CD4-positive, alpha-beta memory T cell (primary cell): ENCODE data around the gene ERCC1. TPM values are rescaled to one million over a fixed set of nuclear protein-coding genes. Genes with fewer than 3 reads are reported as not detected.
A peak's percentile ranks its signal among the peaks of the same experiment; 100 is the strongest.

Source experiments
- CTCF ChIA-PET: fragments of 350-600 bp; sonication (Branson Sonifier 250); formaldehyde crosslinking; loops from one replicate; lab custom pipeline; 2021; ENCODE audit warnings: inconsistent platforms; ENCODE audit not compliant: partially characterized antibody; lab: Charles Lee
- POLR2A ChIA-PET: fragments of 350-600 bp; sonication (Branson Sonifier 250); formaldehyde crosslinking; loops from one replicate; lab custom pipeline; 2021; ENCODE audit not compliant: partially characterized antibody; lab: Charles Lee
- DNase-seq, 5 donors: peaks; one replicate each; pipeline versions ENCODE4 v3.0.0 to v3.0.0-alpha.2; 2020 to 2022; ENCODE audit warnings: mixed read lengths in 1 of 5
- H3K27ac ChIP-seq: one replicate; pipeline ENCODE4 v1.7.0; 2013; ENCODE audit warnings: low read depth, low read length
- H3K27me3 ChIP-seq: 2 replicates; pipeline ENCODE4 v1.7.0; 2013; ENCODE audit warnings: mild to moderate bottlenecking, low read length, moderate library complexity; ENCODE audit not compliant: insufficient read depth
- H3K36me3 ChIP-seq: 2 replicates; pipeline ENCODE4 v1.7.0; 2013; ENCODE audit warnings: mild to moderate bottlenecking, low read length, moderate library complexity; ENCODE audit not compliant: insufficient read depth
- H3K4me1 ChIP-seq: 2 replicates; pipeline ENCODE4 v1.7.0; 2013; ENCODE audit warnings: mild to moderate bottlenecking, low read length, moderate library complexity; ENCODE audit not compliant: insufficient read depth
- H3K4me3 ChIP-seq, 2 donors: one replicate each; pipeline ENCODE4 v1.7.0; 2013; ENCODE audit warnings: low read length in 2 of 2, mild to moderate bottlenecking in 1 of 2
- H3K9me3 ChIP-seq, 2 donors: one replicate each; pipeline ENCODE4 v1.7.0; 2013; ENCODE audit warnings: low read length in 2 of 2, control low read depth in 1 of 2; ENCODE audit not compliant: control insufficient read depth in 1 of 2
- H3K27ac Mint-ChIP-seq, 7 donors: one replicate each; pipeline ENCODE4 v1.8.0; 2020 to 2021; ENCODE audit warnings: mixed read lengths in 7 of 7, mild to moderate bottlenecking in 6 of 7, inconsistent platforms in 3 of 7, moderate library complexity in 3 of 7
- H3K27me3 Mint-ChIP-seq, 2 donors: one replicate each; pipeline ENCODE4 v1.8.0; 2020 to 2021; ENCODE audit warnings: mixed read lengths in 2 of 2
- H3K36me3 Mint-ChIP-seq, 2 donors: one replicate each; pipeline ENCODE4 v1.8.0; 2020 to 2021; ENCODE audit warnings: mixed read lengths in 2 of 2, inconsistent platforms in 1 of 2, mild to moderate bottlenecking in 1 of 2
- H3K4me1 Mint-ChIP-seq, 4 donors: one replicate each; pipeline ENCODE4 v1.8.0; 2020 to 2021; ENCODE audit warnings: mixed read lengths in 4 of 4, mild to moderate bottlenecking in 1 of 4
- H3K4me3 Mint-ChIP-seq, 8 donors: one replicate each; pipeline ENCODE4 v1.8.0; 2020 to 2021; ENCODE audit warnings: mixed read lengths in 8 of 8, mild to moderate bottlenecking in 7 of 8, moderate library complexity in 6 of 8, inconsistent platforms in 3 of 8
- H3K9me3 Mint-ChIP-seq, 8 donors: one replicate each; pipeline ENCODE4 v1.8.0; 2020 to 2021; ENCODE audit warnings: mixed read lengths in 8 of 8, mild to moderate bottlenecking in 5 of 8, inconsistent platforms in 3 of 8, moderate library complexity in 1 of 8
- intact Hi-C: fragments of 100-400 bp; cut with micrococcal nuclease; formaldehyde crosslinking; loops from one replicate; pipeline ENCODE4 v1.15.1; 2023
- polyA plus RNA-seq, 2 donors: library from polyadenylated mRNA; unstranded; fragments of 300-500 nt; fragmentation: Illumina TruSeq; gene quantifications; one replicate each; pipeline ENCODE4 v1.2.3, GENCODE V29; 2021
- total RNA-seq, 2 experiments: library from RNA; stranded (reverse); gene quantifications; one replicate each; pipeline ENCODE4 v1.2.3, GENCODE V29; 2021

The ERCC1 gene
- total and polyA plus RNA-seq, 4 experiments from 2014 or later: 36.2 to 46.9 (median 42.4) TPM

DNA sequence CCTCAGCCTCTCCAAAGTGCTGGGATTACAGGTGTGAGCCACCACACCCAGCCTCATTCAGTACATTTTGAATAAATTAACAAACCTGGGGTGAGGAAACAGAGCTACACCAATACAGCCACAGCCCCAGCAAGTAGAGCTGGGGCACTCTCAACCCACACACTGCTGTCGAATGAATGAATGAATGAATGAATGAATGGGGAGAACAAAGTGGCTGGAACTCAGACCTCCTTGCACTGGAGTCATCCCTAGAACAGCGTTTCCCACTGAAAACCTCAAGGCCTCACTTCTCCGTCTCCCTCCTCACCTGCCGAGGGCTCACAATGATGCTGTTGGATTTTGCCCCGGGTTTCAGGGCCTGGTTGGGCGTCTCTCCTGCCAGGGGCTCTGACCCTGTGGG, 2.8 kb downstream of the ERCC1 start:
- ChIA-PET CTCF (interaction anchor here (1.2 kb wide), 1 partner anchor 58 kb away, joined by 4 read pairs; no protein-coding TSS in a partner anchor), POLR2A (interaction anchor here (1.1 kb wide), 1 partner anchor 19 kb away, joined by 4 read pairs; no protein-coding TSS in a partner anchor)
- Mint-ChIP-seq H3K36me3 (peaks cover 4 to 31% of the 10 kb centered on the region in 2 donors), H3K27me3 (no peaks in the 10 kb centered on the region), H3K27ac (peak overlapping the region in 1 of 7 donors; percentile 60), H3K9me3 (no peaks in the 10 kb centered on the region), H3K4me3 (peak overlapping the region in 2 of 8 donors; percentile 10 to 17), H3K4me1 (peaks cover 25 to 43% (median 33%) of the 10 kb centered on the region in 4 donors)
- DNase-seq: no peak
- intact Hi-C loops: loop anchor here (5.0 to 10.0 kb wide), 2 partner anchors 161 to 274 kb away; partner anchors contain the start of genes OPA3, QPCTL and SNRPD2
- Histone ChIP-seq H3K36me3 (peaks cover 3% of the 10 kb centered on the region), H3K4me3 (no peak overlapping the region), H3K9me3 (no peaks in the 10 kb centered on the region), H3K27ac (no peak overlapping the region), H3K4me1 (peaks cover 26% of the 10 kb centered on the region), H3K27me3 (no peaks in the 10 kb centered on the region)

DNA sequence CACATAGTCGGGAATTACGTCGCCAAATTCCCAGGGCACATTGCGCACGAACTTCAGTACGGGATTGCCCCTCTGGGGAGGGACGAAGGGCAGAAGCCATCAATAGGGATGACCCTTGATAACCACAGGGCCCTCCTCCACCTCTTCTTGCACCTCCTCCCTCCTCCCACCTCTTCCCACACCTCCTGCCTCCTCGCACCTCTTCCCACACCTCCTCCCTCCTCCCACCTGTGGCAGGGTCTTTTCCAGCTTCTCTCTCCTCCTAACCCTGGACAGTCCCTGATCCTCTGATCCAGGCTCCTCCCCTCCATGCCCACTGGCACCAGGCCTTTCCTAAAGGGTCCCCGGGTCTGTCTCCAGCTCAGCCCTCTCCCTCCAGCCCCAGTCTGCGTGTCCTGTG, 3.4 kb downstream of the ERCC1 start:
- ChIA-PET CTCF (interaction anchor here (1.2 kb wide), 1 partner anchor 58 kb away, joined by 4 read pairs; no protein-coding TSS in a partner anchor), POLR2A (interaction anchor here (0.7 to 1.1 kb wide), 2 partner anchors 19 to 76 kb away, joined by 3 to 4 read pairs; no protein-coding TSS in a partner anchor)
- Histone ChIP-seq H3K4me3 (no peak overlapping the region), H3K36me3 (peaks cover 3% of the 10 kb centered on the region), H3K27ac (no peak overlapping the region), H3K27me3 (no peaks in the 10 kb centered on the region), H3K9me3 (no peaks in the 10 kb centered on the region), H3K4me1 (peaks cover 26% of the 10 kb centered on the region)
- H3K4me1 Mint-ChIP-seq: peaks cover 25 to 40% (median 33%) of the 10 kb centered on the region in 4 donors
- H3K27me3 Mint-ChIP-seq: no peaks in the 10 kb centered on the region
- H3K27ac Mint-ChIP-seq: peak overlapping the region in 2 of 7 donors; percentile 27 to 60
- no peaks in the 10 kb centered on the region for H3K9me3 Mint-ChIP-seq
- H3K36me3 Mint-ChIP-seq: peaks cover 4 to 33% of the 10 kb centered on the region in 2 donors
- intact Hi-C loops: loop anchor here (5.0 to 10.0 kb wide), 2 partner anchors 162 to 274 kb away; partner anchors contain the start of genes OPA3, QPCTL and SNRPD2
- no peak for DNase-seq
- no peak overlapping the region for H3K4me3 Mint-ChIP-seq

DNA sequence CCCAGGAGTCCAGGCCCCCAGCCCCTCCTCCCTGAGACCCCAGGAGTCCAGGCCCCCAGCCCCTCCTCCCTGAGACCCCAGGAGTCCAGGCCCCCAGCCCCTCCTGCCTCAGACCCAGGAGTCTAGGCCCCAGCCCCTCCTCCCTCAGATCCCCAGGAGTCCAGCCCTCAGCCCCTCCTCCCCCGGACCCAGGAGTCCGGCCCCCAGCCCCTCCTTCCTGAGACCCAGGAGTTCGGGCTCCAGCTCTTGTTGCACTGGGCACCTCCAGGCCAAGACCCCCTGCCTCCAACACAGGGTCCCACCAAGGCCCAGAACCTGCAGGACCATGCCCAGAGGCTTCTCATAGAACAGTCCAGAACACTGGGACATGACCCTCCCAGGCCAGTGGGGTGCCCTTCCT, 3.8 kb downstream of the ERCC1 start:
- Mint-ChIP-seq H3K27me3 (no peaks in the 10 kb centered on the region), H3K9me3 (no peaks in the 10 kb centered on the region), H3K36me3 (peaks cover 4 to 33% of the 10 kb centered on the region in 2 donors), H3K4me1 (peaks cover 25 to 40% (median 33%) of the 10 kb centered on the region in 4 donors), H3K4me3 (no peak overlapping the region), H3K27ac (no peak overlapping the region)
- Histone ChIP-seq H3K4me1 (peaks cover 26% of the 10 kb centered on the region), H3K36me3 (peaks cover 3% of the 10 kb centered on the region), H3K27ac (no peak overlapping the region), H3K9me3 (no peaks in the 10 kb centered on the region), H3K4me3 (no peak overlapping the region), H3K27me3 (no peaks in the 10 kb centered on the region)
- POLR2A ChIA-PET: interaction anchor here (0.7 to 1.1 kb wide), 2 partner anchors 20 to 76 kb away, joined by 3 to 4 read pairs; no protein-coding TSS in a partner anchor
- CTCF ChIA-PET: interaction anchor here (1.2 kb wide), 1 partner anchor 59 kb away, joined by 4 read pairs; no protein-coding TSS in a partner anchor
- no peak for DNase-seq
- intact Hi-C loops: loop anchor here (5.0 to 10.0 kb wide), 2 partner anchors 162 to 275 kb away; partner anchors contain the start of genes OPA3, QPCTL and SNRPD2

DNA sequence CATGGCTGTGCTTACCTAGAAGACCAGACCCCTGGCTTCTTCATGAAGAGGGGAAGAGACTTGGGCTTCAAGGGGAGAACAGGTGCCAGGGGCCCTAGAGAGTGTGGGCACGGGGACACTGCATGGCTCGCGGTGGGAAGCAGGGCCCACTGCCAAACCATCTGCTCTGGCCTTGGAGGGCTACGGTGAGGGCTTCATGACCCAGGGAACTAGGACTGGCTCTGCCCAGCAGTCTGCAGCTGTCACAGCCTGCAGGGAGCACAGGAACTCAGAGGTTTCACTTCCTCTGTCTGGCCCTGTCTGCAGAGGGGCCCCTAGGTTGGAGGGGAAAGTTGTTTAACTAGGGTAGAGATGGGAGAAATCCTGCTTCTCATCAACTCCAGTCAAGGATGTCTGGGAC, 4.3 kb downstream of the ERCC1 start:
- Mint-ChIP-seq H3K27ac (peak overlapping the region in 3 of 7 donors; percentile 24 to 50 (median 31)), H3K4me3 (no peak overlapping the region), H3K36me3 (peaks cover 7 to 34% of the 10 kb centered on the region in 2 donors), H3K27me3 (no peaks in the 10 kb centered on the region), H3K9me3 (no peaks in the 10 kb centered on the region), H3K4me1 (peaks cover 24 to 36% (median 30%) of the 10 kb centered on the region in 4 donors)
- H3K36me3 ChIP-seq: peaks cover 7% of the 10 kb centered on the region
- peaks cover 22% of the 10 kb centered on the region for H3K4me1 ChIP-seq
- no peak overlapping the region for H3K4me3 ChIP-seq
- H3K9me3 ChIP-seq: no peaks in the 10 kb centered on the region
- ChIA-PET POLR2A (no interaction called here), CTCF (no interaction called here)
- intact Hi-C loops: no loop called here
- H3K27me3 ChIP-seq: no peaks in the 10 kb centered on the region
- H3K27ac ChIP-seq: no peak overlapping the region
- DNase-seq: no peak

DNA sequence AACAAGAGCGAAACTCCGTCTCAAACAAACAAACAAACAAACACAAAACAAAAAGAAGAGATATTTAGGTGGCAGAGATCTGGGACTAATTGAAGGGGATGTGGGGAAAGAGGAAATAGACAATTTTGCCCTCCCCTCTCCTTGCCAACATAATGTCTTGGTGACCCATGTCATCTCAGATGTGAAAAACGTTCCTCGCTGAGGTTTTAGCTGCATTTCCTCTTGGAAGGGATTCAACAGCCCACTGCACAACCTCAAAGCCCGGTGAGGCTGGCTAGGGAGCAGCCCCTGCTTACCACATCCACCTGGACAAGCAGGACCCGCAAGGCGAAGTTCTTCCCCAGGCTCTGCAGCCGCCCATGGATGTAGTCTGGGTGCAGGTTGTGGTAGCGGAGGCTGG, 4.9 kb downstream of the ERCC1 start:
- Mint-ChIP-seq H3K27me3 (no peaks in the 10 kb centered on the region), H3K9me3 (no peaks in the 10 kb centered on the region), H3K4me1 (peaks cover 19 to 30% (median 24%) of the 10 kb centered on the region in 4 donors), H3K4me3 (no peak overlapping the region), H3K36me3 (peaks cover 10 to 36% of the 10 kb centered on the region in 2 donors), H3K27ac (peak overlapping the region in 2 of 7 donors; percentile 50 to 85)
- ChIA-PET CTCF (no interaction called here), POLR2A (no interaction called here)
- no peak overlapping the region for H3K4me3 ChIP-seq
- H3K27ac ChIP-seq: no peak overlapping the region
- no peak for DNase-seq
- H3K4me1 ChIP-seq: peaks cover 16% of the 10 kb centered on the region
- peaks cover 7% of the 10 kb centered on the region for H3K36me3 ChIP-seq
- intact Hi-C loops: no loop called here
- no peaks in the 10 kb centered on the region for H3K27me3 ChIP-seq
- no peaks in the 10 kb centered on the region for H3K9me3 ChIP-seq

DNA sequence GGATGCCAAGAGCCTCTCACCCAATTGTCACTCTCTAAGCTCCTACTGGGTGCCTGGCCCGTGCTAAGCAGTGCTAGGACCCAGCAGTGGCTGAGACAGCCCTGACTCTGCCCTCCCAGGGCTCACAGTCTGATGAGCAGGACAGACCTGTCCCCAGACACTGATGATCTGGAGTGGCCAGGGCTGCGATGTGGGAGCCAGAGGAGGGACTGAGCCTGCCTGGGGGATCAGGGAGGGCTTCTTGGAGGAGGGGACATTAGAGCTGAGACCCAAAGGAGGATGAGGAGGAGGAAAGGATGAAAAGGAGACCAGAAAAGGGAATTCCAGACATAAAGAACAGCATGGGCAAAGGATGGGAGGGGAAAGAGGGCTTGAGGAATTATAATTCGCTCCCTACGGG, 6.6 kb downstream of the ERCC1 start:
- intact Hi-C loops: no loop called here
- H3K4me1 ChIP-seq: peaks cover 8% of the 10 kb centered on the region
- POLR2A ChIA-PET: no interaction called here
- H3K9me3 ChIP-seq: no peaks in the 10 kb centered on the region
- Mint-ChIP-seq H3K4me1 (peaks cover 7 to 17% (median 12%) of the 10 kb centered on the region in 4 donors), H3K4me3 (no peak overlapping the region), H3K27ac (peak overlapping the region in 1 of 7 donors; percentile 17), H3K36me3 (peaks cover 16 to 35% of the 10 kb centered on the region in 2 donors), H3K9me3 (no peaks in the 10 kb centered on the region), H3K27me3 (no peaks in the 10 kb centered on the region)
- H3K27me3 ChIP-seq: no peaks in the 10 kb centered on the region
- H3K36me3 ChIP-seq: peaks cover 7% of the 10 kb centered on the region
- no peak overlapping the region for H3K27ac ChIP-seq
- H3K4me3 ChIP-seq: no peak overlapping the region
- no peak for DNase-seq
- CTCF ChIA-PET: interaction anchor here (1.8 kb wide), 1 partner anchor 62 kb away, joined by 5 read pairs; no protein-coding TSS in a partner anchor

DNA sequence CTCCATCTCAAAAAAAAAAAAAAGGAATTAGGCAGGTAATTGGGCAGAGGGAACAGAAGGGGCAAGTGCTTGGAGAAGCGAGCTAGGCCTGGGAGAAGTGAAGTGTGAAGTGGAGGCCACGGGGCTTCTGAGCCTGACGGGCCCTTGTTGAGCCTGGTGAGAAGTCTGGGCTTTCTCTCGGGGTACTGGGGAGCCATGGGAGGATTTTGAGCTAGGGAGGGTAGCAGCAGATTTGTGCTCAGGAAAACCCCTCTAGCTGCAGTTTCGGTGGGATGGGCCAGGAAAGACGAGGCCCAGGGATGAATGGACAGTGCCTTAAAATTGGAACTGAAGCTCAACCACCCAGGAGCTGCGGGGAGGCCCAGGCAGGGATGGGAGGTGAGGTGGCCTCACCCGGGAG, 9.2 kb downstream of the ERCC1 start:
- H3K27ac ChIP-seq: no peak overlapping the region
- H3K27me3 ChIP-seq: no peaks in the 10 kb centered on the region
- H3K27ac Mint-ChIP-seq: no peak overlapping the region
- H3K36me3 Mint-ChIP-seq: peaks cover 13 to 25% of the 10 kb centered on the region in 2 donors
- peaks cover 2 to 11% (median 3%) of the 10 kb centered on the region in 4 donors for H3K4me1 Mint-ChIP-seq
- H3K4me1 ChIP-seq: peaks cover 4% of the 10 kb centered on the region
- H3K4me3 ChIP-seq: no peak overlapping the region
- no peaks in the 10 kb centered on the region for H3K9me3 Mint-ChIP-seq
- CTCF ChIA-PET: interaction anchor here (0.7 to 1.4 kb wide), 3 partner anchors 19 to 67 kb away, joined by 3 to 4 read pairs (median 3); no protein-coding TSS in a partner anchor
- intact Hi-C loops: no loop called here
- no peak for DNase-seq
- no peak overlapping the region for H3K4me3 Mint-ChIP-seq
- H3K36me3 ChIP-seq: peaks cover 7% of the 10 kb centered on the region
- no peaks in the 10 kb centered on the region for H3K27me3 Mint-ChIP-seq
- POLR2A ChIA-PET: interaction anchor here (0.6 kb wide), 1 partner anchor 111 kb away, joined by 3 read pairs; no protein-coding TSS in a partner anchor
- no peaks in the 10 kb centered on the region for H3K9me3 ChIP-seq
